Astrocyte of the spinal cord (primary cell): ENCODE results near the gene RNF166.

Source experiments
- DNase-seq: peaks from one replicate; pipeline ENCODE4 v3.0.0; 2011; ENCODE audit warnings: low read depth, low spot score
- H3K4me3 ChIP-seq: 2 replicates; pipeline ENCODE4 v1.5.1; 2011; ENCODE audit warnings: low read depth, mild to moderate bottlenecking, low read length, moderate library complexity
- in situ Hi-C: cut with HindIII; loops from 2 replicates; pipeline ENCODE4 v1.10.0; 2017; ENCODE audit warnings: low sequenced_read_pairs
- TF ChIP-seq, protein P1 (sequence below): IDR thresholded peaks from 2 replicates; pipeline ENCODE4 v1.5.1; 2012; ENCODE audit warnings: low read depth, mild to moderate bottlenecking, low read length, inconsistent platforms

Gene RNF166, protein sequence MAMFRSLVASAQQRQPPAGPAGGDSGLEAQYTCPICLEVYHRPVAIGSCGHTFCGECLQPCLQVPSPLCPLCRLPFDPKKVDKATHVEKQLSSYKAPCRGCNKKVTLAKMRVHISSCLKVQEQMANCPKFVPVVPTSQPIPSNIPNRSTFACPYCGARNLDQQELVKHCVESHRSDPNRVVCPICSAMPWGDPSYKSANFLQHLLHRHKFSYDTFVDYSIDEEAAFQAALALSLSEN

DNA sequence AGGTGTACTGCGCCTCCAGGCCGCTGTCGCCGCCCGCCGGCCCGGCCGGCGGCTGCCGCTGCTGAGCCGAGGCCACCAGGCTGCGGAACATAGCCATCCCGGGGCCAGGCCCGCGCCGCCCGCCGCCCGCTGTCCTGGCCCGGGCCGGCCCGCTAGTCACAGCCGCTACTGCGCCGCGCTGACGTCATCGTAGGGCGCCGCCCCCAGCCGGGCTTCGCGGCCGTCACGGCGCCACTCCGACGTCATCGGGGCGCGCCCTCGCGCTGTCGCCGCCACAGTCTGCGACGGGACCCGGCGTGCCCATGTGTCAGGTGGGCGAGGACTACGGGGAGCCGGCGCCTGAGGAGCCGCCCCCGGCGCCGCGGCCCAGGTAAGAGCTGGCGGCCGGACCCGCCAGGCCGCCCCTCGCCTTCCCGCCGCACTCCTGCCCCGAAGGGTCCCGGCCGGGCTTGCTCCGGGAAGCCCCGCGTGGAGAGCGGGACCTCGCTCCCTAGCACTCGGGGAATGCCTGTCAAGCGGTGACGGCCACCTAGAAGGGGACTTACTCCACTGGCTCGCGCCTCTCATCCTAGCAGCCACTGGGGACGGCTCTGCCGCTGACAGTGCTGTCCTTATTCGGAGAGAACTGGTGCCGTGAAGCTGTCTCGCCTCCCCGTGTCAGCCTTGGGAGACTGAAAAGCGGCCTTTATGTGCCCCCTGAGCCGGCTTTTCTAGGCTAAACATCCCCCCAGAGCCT is at the start of gene RNF166, which contains the start of gene CTU2:
TSS of gene RNF166 (minus strand) at position 180 of the 736 bp plus-strand sequence. CDS start at position 97, 83 bp downstream.
TSS of gene CTU2 (plus strand) at position 275 of the 736 bp plus-strand sequence. CDS start at position 303, 28 bp downstream.
- in situ Hi-C loops: no loop called here
- peak within 1 kb of the TSS; percentile 96 for H3K4me3 ChIP-seq
- TF ChIP-seq, protein P1, sequence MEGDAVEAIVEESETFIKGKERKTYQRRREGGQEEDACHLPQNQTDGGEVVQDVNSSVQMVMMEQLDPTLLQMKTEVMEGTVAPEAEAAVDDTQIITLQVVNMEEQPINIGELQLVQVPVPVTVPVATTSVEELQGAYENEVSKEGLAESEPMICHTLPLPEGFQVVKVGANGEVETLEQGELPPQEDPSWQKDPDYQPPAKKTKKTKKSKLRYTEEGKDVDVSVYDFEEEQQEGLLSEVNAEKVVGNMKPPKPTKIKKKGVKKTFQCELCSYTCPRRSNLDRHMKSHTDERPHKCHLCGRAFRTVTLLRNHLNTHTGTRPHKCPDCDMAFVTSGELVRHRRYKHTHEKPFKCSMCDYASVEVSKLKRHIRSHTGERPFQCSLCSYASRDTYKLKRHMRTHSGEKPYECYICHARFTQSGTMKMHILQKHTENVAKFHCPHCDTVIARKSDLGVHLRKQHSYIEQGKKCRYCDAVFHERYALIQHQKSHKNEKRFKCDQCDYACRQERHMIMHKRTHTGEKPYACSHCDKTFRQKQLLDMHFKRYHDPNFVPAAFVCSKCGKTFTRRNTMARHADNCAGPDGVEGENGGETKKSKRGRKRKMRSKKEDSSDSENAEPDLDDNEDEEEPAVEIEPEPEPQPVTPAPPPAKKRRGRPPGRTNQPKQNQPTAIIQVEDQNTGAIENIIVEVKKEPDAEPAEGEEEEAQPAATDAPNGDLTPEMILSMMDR: no peak
- peak; percentile 78 for DNase-seq

DNA sequence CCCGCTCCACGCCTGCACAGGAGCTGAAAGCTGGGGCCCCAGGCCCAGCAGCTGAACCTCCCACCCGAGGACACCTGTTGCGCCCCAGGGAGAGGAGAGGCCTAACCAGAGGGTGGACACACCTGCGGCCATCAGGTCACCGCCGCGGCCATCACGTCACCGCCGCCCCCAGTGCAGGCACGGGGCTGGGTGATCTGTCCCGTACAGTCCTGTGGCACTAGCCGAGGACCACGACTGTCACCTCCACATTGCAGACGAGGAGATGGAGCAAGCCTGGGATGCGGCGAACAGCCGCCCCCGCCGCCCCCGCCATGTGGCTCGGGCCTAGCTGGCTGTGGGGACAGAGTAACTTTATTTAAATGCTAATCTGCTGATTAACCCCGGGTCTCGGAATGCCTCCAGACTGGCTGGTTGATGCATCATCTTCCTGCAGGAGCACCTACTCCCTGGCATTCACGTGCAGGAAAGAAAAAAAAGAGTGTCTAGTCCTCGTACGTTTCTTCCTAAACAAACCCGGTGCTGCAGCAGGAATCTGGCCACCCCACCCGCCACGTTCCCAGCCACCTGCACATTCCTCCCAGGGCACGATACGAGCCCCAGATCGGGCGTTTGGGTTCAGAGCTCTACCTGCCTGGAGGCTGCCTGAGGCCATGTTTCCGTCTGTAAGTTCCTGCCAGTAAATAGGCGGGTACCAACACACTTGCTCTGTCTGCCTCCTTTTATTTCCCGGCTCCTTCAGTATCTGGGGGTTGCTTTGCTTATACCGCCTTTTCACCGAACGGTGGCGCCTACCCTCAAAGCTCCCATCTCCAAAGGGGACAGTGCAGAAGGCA is 48.9 kb upstream of the RNF166 start:
- TF ChIP-seq, protein P1: no peak
- no peak overlapping the region for H3K4me3 ChIP-seq
- DNase-seq: peak; percentile 56
- in situ Hi-C loops: no loop called here

DNA sequence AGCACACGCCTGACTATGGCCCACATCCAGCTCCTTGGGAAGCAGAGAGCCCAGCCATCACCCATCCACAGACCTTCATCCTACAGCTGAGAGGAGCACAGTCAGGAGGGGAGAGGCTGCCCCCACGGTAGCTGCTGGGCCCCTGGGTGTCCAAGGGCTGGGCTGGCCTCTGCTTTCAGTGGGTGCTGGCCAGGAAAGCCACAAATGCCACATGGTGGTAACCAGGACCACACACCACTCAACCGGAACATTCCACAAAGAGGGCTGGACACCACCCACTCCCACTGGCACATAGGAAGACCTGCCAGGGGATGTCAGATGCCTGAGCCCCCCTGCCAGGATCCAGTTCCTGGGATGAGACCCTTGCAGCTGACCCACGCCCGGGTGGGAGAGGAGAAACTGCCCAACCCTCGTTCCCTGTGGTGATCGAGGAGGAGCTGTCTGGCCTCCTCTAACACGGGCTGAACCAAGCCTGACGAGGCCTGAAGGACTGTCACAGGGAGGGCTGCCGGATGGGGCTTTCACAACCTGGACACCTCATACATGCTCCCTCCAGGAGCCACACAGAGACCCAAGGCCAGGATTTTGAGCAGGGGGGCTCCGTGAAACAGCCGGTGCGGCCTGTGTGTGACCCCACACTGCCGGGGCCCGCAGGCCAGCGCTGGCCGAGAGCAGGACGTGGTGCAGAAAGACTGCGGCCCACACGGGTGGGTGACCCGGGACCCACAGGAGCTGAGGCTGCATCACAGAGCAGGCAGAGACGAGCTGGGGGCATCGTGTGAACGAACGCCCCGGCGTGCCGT is 48.1 kb upstream of the RNF166 start:
- TF ChIP-seq, protein P1: no peak
- in situ Hi-C loops: no loop called here
- H3K4me3 ChIP-seq: no peak overlapping the region
- DNase-seq: no peak

DNA sequence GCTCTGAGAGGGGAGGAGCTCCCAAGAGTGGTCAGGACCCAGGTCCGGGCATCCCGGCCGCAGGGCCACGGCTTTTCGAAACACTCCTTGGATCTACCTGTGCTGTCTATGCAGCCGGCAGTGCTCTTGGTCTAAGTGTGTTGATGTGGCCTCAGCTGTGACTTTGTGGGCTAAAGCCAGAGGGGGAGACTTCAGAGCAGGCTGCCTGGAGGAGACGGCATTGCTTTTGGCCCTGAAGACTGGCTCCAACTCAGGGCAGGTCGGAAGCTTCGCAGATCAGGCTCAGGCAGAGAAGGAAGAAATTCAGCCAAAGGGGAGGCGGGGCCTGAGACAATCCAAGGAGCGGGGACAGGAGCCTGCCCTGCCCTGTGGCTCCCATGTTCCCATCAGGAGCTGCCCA is 47.4 kb upstream of the RNF166 start:
- in situ Hi-C loops: no loop called here
- DNase-seq: no peak
- H3K4me3 ChIP-seq: no peak overlapping the region
- TF ChIP-seq, protein P1: no peak

DNA sequence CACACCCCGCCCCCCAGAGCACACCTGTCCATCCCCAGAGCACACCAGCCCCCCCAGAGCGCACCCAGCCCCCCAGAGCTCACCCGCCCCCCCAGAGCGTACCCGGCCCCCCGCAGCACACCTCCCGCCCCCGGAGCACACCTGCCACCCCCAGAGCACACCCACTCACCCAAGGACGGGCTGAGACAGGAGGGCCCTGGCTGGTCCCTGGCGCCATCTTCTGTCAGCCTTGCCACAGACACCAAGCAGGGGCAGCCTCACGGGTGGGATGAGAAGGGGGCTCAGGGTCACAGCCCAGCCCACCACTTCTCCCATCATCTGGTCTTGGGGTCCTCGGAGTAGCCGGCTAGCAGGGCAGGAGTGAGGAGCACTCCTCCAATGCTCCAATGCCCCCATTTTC is 47.0 kb upstream of the RNF166 start:
- in situ Hi-C loops: no loop called here
- no peak overlapping the region for H3K4me3 ChIP-seq
- DNase-seq: no peak
- TF ChIP-seq, protein P1: no peak
